C4-2B (cell line): ENCODE data around the gene GPR17.

Experiments
- H3K27ac ChIP-seq: fragments of 450-650 bp; 2 replicates; pipeline ENCODE4 v1.5.1; 2017
- ZFX ChIP-seq: fragments of 450-650 bp; IDR thresholded peaks from 2 replicates; pipeline ENCODE4 v1.6.1; 2017
- TF ChIP-seq, protein P1 (sequence below): fragments of 450-650 bp; conservative IDR thresholded peaks from 2 replicates; pipeline ENCODE4 v1.5.1; 2017; ENCODE audit warnings: mild to moderate bottlenecking

GPR17 gene

DNA sequence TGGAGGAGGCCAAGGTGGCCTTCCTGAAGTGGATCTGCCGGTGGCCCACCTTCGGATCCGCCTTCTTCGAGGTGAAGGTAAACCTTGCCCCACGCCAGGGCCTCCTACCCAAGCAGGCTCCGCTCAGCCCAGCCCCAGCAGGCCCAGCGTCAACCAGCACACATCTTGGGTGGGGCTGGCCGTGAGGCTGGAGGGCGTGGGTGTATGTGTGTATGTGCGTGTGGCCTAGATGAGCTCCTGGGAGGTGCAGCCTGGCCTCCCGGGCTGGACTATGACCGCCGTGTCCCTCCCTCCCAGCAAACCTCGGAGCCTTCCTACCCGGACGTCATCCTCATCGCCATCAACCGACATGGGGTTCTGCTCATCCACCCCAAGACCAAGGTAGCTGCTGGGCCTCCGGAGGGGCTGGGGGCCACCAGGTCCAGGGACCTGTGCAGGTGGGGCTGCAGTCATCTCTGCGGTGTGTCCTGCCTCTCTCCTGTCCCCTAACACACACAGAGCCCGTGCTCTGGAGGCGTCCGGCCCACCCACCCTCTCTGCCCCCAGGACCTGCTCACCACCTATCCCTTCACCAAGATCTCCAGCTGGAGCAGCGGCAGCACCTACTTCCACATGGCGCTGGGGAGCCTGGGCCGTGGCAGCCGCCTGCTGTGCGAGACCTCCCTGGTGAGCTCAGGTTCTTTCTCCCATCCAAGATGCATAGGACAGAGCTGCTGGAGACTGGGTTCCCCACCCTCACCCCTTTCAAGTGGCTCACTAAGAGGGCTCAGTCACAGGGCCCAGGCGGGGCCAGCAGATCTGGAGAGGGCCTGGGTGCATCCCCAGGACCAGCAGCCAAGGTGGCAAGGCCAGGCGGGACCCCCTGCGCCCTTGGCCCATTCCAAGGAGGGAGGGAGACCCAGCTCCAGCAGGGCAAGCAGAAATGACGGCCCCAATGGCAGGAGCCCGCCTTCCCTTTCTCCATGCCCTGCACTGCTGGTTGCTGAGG lies 9.4 kb upstream of the GPR17 start:
- TF ChIP-seq ZFX: no peak
- TF ChIP-seq, protein P1, sequence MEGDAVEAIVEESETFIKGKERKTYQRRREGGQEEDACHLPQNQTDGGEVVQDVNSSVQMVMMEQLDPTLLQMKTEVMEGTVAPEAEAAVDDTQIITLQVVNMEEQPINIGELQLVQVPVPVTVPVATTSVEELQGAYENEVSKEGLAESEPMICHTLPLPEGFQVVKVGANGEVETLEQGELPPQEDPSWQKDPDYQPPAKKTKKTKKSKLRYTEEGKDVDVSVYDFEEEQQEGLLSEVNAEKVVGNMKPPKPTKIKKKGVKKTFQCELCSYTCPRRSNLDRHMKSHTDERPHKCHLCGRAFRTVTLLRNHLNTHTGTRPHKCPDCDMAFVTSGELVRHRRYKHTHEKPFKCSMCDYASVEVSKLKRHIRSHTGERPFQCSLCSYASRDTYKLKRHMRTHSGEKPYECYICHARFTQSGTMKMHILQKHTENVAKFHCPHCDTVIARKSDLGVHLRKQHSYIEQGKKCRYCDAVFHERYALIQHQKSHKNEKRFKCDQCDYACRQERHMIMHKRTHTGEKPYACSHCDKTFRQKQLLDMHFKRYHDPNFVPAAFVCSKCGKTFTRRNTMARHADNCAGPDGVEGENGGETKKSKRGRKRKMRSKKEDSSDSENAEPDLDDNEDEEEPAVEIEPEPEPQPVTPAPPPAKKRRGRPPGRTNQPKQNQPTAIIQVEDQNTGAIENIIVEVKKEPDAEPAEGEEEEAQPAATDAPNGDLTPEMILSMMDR: no peak
- H3K27ac ChIP-seq: no peak overlapping the region

DNA sequence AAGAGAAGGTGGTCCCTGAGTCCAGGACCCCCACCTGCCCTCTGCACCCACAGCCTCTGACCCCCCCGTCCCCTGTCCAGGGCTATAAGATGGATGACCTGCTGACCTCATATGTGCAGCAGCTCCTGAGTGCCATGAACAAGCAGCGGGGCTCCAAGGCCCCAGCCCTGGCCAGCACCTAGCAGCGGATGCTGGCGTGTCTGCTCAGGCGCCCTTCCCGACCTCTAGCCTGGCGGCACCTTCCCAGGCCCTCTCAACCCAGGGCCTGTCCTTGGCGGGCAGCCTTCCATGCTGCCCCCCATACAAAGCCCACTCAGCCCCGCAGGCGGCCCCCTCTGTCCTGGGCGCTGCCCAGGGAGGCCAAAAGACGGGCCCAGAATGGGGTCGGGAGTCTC lies 8.7 kb upstream of the GPR17 start:
- no peak overlapping the region for H3K27ac ChIP-seq
- TF ChIP-seq, protein P1: no peak
- TF ChIP-seq ZFX: no peak

DNA sequence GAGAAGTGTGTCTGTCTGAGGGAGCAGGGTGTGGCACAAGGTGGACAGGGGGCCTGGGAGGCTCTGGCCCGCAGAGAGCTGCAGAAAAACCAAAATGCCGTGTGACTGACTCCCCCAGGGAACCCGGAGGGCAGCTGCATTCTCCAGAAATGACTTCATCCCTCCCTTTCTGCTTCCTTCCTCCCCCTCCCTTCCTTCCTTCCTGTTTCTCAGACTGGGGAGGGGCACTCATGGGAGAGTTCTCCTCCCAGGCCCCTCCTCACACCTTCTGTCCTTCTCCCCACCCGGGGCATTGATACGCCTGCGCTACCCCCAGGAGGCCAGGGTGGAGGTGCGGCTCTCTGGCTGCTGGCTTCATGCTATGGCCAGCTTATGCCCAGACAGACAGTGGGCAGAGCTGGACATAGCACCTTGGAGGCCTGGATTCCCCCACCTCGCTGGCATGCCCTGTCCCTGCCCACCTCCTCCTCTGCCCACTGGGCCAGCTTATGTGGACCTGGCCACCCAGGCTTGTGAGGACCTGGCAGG lies 8.2 kb upstream of the GPR17 start:
- H3K27ac ChIP-seq: no peak overlapping the region
- TF ChIP-seq, protein P1: no peak
- no peak for TF ChIP-seq ZFX

DNA sequence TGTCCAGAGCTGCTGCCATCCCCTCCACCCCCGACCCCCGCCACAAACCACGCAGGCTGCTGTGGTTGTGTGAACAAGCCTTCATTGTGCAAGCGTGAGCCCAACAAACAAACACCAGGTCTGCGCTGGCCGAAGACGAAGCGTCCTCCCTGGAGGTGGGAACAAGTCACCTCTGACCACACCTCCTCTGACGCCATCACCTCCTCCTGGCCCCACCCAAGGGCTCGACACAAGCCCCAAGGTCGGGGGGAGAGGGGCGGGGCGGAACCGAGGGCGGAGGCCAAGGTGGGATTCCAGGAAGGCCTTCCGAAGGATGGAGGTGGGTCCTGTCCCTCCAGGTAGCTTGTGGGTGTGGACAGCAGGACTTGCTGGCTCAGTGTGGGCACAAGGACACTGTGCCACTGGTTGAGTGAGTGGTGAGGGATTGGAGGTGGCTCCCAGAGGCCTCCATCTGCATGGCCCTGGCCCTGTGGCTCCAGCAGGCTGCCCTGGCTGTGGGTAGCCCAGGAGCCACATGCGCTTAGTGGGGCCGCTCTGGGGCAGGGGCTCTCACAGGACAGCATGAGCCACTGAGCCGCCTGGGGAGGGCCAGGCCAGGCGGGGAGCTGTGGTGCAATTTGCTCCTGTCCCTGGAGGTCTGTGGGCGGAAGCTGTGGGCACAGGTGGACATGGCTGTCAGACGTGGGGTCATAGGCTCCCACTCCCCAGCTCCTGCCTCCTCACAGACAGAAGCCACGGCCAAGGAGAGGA lies 7.4 kb upstream of the GPR17 start:
- H3K27ac ChIP-seq: no peak overlapping the region
- TF ChIP-seq, protein P1: no peak
- TF ChIP-seq ZFX: no peak

DNA sequence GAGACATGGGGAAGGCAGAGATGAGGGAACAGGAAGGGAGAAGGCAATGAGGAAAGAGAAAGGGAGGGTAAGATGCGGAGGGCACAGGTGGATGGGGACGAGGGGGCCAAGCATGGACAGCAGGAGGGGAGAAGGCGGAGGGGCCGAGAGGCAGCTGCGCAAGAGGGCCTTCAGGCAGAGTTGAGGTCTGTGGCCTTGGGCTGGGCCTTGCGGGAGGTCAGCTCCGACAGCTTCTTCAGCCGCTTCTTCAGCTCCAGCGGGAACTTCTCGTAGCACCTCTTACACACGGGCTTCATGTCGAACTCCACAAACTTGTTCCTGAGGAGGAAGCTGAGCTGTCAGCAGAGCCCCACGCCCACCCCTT lies 6.9 kb upstream of the GPR17 start:
- no peak overlapping the region for H3K27ac ChIP-seq

DNA sequence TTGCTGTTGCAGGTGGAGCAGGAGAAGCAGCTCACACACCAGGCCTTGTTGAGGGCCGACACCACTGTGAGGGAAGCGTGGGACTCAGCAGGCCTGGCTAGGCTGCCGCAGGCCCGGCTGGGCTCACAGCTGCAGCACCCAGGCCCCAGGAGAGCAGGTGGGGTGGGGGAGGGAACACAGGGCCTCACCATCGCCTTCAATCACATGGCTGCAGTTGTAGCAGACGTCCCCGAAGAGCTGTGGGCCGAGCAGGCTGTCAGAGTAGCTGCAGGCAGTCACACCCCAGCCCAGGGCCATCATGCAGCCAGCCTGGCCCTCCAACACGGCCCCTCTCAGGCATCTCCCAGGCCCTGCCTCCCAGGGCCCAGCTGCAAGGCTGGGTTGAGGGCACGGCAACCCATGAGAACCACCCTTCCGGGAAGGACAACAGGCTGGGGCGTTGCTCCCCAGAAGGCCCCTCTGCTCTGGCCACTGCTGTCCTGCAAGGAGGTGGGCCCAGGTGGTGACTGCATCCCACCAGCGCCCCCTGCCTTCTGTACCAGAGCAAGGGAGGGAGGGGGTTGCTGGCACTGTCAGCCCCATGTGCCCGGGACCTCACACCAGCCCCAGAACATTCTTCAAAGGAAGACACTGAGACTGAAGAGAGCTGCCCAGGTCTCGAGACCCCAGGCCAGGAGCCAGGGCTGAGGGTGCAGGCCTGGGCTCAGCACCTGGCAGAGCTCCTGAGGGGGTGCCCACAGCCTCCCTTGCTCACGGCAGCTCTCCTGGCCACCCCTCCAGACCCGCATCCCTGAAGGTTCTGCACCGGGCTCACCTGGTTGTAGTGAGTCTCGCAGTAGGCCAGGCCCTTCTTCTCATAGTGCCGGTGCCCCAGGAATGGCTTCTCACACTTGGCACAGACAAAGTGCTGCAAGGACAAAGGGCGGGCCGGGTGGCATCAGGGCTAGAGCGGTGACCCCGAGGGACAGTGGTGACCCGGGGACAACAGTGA lies 5.6 kb upstream of the GPR17 start:
- H3K27ac ChIP-seq: no peak overlapping the region
- TF ChIP-seq, protein P1: no peak; the same call in 1 of the 2 replicates
- no peak for TF ChIP-seq ZFX

More for the DNA sequence above, 6.9 kb upstream of the GPR17 start:
- TF ChIP-seq ZFX: no peak
- TF ChIP-seq, protein P1: no peak
